OCI-LY1 (cell line): ENCODE data around the gene CHMP1A.

Experiments
- CTCF ChIP-seq: fragments of 200-600 bp; sonication (generic), shearing (Covaris generic); IDR thresholded peaks from 2 replicates; pipeline ENCODE4 v1.5.1; 2017; ENCODE audit warnings: mild to moderate bottlenecking, antibody characterized with exemption, low read length, moderate library complexity, mixed read lengths
- EZH2 ChIP-seq: fragments of 200-600 bp; sonication (generic), shearing (Covaris generic); IDR thresholded peaks from 2 replicates; pipeline ENCODE4 v1.8.0; 2017; ENCODE audit warnings: borderline replicate concordance, mixed run types, mild to moderate bottlenecking, antibody characterized with exemption, low read length, moderate library complexity, mixed read lengths

GRCh38 chr16:89685916-89686315 lies 28.4 kb upstream of the CHMP1A start:
- no peak for TF ChIP-seq CTCF
- TF ChIP-seq EZH2 = no peak
